Spleen (tissue), 11 donors: ENCODE measurements around the gene PPM1B. TPM values are rescaled to one million over a fixed set of nuclear protein-coding genes. Genes with fewer than 3 reads are reported as not detected.
"Not testable (repeated sequence)": the region's sequence is repeated elsewhere in the genome, so short reads cannot be mapped to it uniquely, and the experiment has no call there.

ENCODE experiments used
- DNase-seq: peaks from one replicate; pipeline ENCODE4 v3.0.0-alpha.2; 2020
- H3K27ac ChIP-seq, 8 donors: fragments of 200-600 bp; sonication (generic) in 7 of 8; 1 replicate in 4 of 8; 2 replicates in 4 of 8; pipeline versions ENCODE4 v1.5.0 to v1.8.0; 2016 to 2021; ENCODE audit warnings: inconsistent platforms in 4 of 8, mild to moderate bottlenecking in 4 of 8, moderate library complexity in 1 of 8
- H3K27me3 ChIP-seq, 7 donors: fragments of 200-600 bp; sonication (generic) in 6 of 7; replicated peaks in 1 of 7; 1 replicate in 4 of 7; 2 replicates in 3 of 7; pipeline versions ENCODE4 v1.5.0 to v1.8.0; 2016 to 2021; ENCODE audit warnings: inconsistent platforms in 3 of 7, mild to moderate bottlenecking in 1 of 7
- H3K36me3 ChIP-seq, 6 donors: fragments of 200-600 bp; sonication (generic) in 5 of 6; 1 replicate in 4 of 6; 2 replicates in 2 of 6; pipeline versions ENCODE4 v1.5.0 to v1.8.0; 2016 to 2021; ENCODE audit warnings: inconsistent platforms in 2 of 6
- H3K4me1 ChIP-seq, 6 donors: fragments of 200-600 bp; sonication (generic) in 5 of 6; 1 replicate in 3 of 6; 2 replicates in 3 of 6; pipeline versions ENCODE4 v1.5.0 to v1.8.0; 2016 to 2021; ENCODE audit warnings: inconsistent platforms in 3 of 6
- H3K4me3 ChIP-seq, 8 donors: fragments of 200-600 bp; sonication (generic) in 7 of 8; 1 replicate in 4 of 8; 2 replicates in 4 of 8; pipeline versions ENCODE4 v1.5.0 to v1.8.0; 2016 to 2021; ENCODE audit warnings: inconsistent platforms in 4 of 8, mild to moderate bottlenecking in 4 of 8, moderate library complexity in 2 of 8
- H3K9me3 ChIP-seq, 8 donors: fragments of 200-600 bp; sonication (generic) in 7 of 8; 1 replicate in 4 of 8; 2 replicates in 4 of 8; pipeline versions ENCODE4 v1.5.0 to v1.8.0; 2016 to 2021; ENCODE audit warnings: inconsistent platforms in 4 of 8
- POLR2A ChIP-seq, 3 donors: fragments of 450-650 bp; IDR thresholded peaks; one replicate each; pipeline ENCODE4 v1.5.1; 2017; ENCODE audit warnings: antibody characterized with exemption in 3 of 3, mild to moderate bottlenecking in 1 of 3
- POLR2AphosphoS5 ChIP-seq, 3 donors: sonication (generic); formaldehyde crosslinking; IDR thresholded peaks; one replicate each; pipeline ENCODE4 v1.5.1; 2017; ENCODE audit warnings: antibody characterized with exemption in 3 of 3
- WGBS, 5 donors: extraction: QIAGEN DNeasy Blood & Tissue Kit in 3 of 5; methylation state at CpG; one replicate each; pipeline versions ENCODE4 v1.1.5 to v1.1.7; 2013 to 2018; 5-methylcytosine and 5-hydroxymethylcytosine counted together
- intact Hi-C: fragments of 100-400 bp; cut with DNase I; formaldehyde crosslinking; loops from one replicate; pipeline ENCODE4 v1.15.0; 2023; ENCODE audit warnings: low total_unique reads
- polyA plus RNA-seq, 3 donors: library from polyadenylated mRNA; stranded (reverse); fragments of 200-250 nt; gene quantifications; one replicate each; pipeline ENCODE4 v1.2.1, GENCODE V29; 2013
- total RNA-seq, 7 donors: library from RNA; depleted of rRNA in 3 of 7; stranded (reverse); fragments of >200 nt in 3 of 7; fragmentation: NEBNext Ultra II Directional in 4 of 7; extraction: Animal tissue kit (Norgen Biotek cat#: 25700) in 4 of 7; gene quantifications; one replicate each; pipeline versions ENCODE4 v1.1.0 to v1.2.1, GENCODE V29; 2016 to 2021
- TF ChIP-seq, protein P1 (sequence below), 11 experiments: fragments of 200-600 bp in 7 of 11; fragments of 450-650 bp in 4 of 11; sonication (generic) in 4 of 11; IDR thresholded peaks in 8 of 11; conservative IDR thresholded peaks in 3 of 11; 1 replicate in 7 of 11; 2 replicates in 4 of 11; pipeline versions ENCODE4 v1.4.0 to v1.8.0; 2016 to 2021; ENCODE audit warnings: antibody characterized with exemption in 11 of 11, inconsistent platforms in 4 of 11, mild to moderate bottlenecking in 1 of 11
- donor health status: healthy with polysubstance abuse.
- donor health status: DM: no; HTN: no; CAD: no; lungs with moderate emphysema.
- donor health status: DM: no; HTN: no; CAD: no.
- donor health status: Bipolar disorder and iron deficiency.
- donor health status: healthy.
- donor health status: DM: no; HTN: no; CAD: no.
- donor health status: DM: yes; HTN: yes; CAD: no.

The PPM1B gene
- total and polyA plus RNA-seq, 10 donors = 21.9 to 86.3 (median 57.4) TPM

DNA sequence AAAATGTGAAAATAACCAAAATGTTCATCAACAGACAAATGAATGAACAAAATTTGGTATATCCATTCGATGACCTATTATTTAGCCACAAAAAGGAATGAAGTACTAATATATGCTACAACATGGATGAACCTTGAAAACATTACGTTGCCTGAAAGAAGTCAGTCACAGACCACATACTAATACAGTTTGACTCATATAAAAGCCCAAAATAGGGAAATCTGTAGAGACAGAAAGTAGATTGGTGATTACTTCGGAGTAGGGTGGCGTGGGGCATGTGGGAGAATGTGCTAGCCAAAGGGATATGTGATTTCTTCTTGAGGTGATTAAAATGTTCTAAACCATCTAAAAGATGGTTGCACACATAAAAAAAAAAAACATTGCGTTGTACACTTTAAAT lies 44.2 kb upstream of the PPM1B start:
- H3K4me1 ChIP-seq = peaks cover 0 to 16% (median 0%) of the 10 kb centered on the region in 6 donors
- no peaks in the 10 kb centered on the region for H3K36me3 ChIP-seq
- no peak for DNase-seq
- no peak overlapping the region for H3K27ac ChIP-seq
- 79 to 93% (median 84%) methylated on average over 5 of the region's 5 CpGs for WGBS, 5 donors
- H3K27me3 ChIP-seq = peaks cover 0 to 7% (median 0%) of the 10 kb centered on the region in 7 donors
- no peak overlapping the region for H3K4me3 ChIP-seq
- H3K9me3 ChIP-seq = no peaks in the 10 kb centered on the region
- intact Hi-C loops = no loop called here
- TF ChIP-seq, protein P1, sequence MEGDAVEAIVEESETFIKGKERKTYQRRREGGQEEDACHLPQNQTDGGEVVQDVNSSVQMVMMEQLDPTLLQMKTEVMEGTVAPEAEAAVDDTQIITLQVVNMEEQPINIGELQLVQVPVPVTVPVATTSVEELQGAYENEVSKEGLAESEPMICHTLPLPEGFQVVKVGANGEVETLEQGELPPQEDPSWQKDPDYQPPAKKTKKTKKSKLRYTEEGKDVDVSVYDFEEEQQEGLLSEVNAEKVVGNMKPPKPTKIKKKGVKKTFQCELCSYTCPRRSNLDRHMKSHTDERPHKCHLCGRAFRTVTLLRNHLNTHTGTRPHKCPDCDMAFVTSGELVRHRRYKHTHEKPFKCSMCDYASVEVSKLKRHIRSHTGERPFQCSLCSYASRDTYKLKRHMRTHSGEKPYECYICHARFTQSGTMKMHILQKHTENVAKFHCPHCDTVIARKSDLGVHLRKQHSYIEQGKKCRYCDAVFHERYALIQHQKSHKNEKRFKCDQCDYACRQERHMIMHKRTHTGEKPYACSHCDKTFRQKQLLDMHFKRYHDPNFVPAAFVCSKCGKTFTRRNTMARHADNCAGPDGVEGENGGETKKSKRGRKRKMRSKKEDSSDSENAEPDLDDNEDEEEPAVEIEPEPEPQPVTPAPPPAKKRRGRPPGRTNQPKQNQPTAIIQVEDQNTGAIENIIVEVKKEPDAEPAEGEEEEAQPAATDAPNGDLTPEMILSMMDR (IDR thresholded peaks at IDR 0.05 in 8 of 11, conservative IDR thresholded peaks at IDR 0.05 in 3 of 11) = no peak
- TF ChIP-seq POLR2A (IDR thresholded peaks at IDR 0.05) = no peak
- TF ChIP-seq POLR2AphosphoS5 (IDR thresholded peaks at IDR 0.05) = no peak

DNA sequence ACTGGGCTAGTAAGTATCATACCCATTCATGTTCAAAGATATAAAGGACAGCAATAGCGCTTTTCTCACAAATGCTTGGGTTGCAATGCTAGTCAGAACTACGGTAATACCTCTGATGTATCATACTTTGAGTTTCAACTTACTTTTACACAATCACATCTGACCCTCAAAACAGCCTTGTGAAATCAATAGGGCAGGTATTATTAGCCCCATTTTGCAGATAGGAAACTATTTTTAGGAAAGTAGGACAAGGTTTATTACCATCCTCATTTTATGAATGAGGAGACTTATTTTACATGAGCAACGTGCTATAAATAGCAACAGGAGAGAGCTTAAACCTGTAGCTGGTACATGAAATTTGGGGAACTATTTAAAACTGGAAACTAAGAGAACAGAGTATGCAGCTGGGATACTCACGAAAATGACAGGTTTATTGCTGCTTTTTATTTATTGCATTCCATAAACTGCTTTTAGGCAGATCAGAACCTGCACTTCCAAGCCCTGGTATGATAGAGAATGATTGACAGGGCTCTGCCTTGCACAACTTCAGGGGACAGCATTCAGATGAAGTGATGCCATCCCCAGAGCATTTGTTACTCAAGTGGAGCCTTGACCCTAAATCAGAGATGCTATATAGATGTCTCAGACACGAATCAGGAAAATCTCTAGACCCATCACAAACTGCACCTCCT lies 42.4 kb upstream of the PPM1B start:
- Histone ChIP-seq H3K27ac (no peak overlapping the region), H3K9me3 (peaks cover 0 to 4% (median 0%) of the 10 kb centered on the region in 8 donors), H3K27me3 (peaks cover 0 to 7% (median 0%) of the 10 kb centered on the region in 7 donors), H3K36me3 (no peaks in the 10 kb centered on the region), H3K4me3 (no peak overlapping the region), H3K4me1 (peaks cover 0 to under 1% (median 0%) of the 10 kb centered on the region in 6 donors)
- intact Hi-C loops = no loop called here
- no peak for DNase-seq
- TF ChIP-seq, protein P1 (IDR thresholded peaks at IDR 0.05 in 8 of 11, conservative IDR thresholded peaks at IDR 0.05 in 3 of 11) = no peak
- no peak for TF ChIP-seq POLR2AphosphoS5 (IDR thresholded peaks at IDR 0.05)
- no peak for TF ChIP-seq POLR2A (IDR thresholded peaks at IDR 0.05)
- 40 to 56% (median 42%) methylated on average over 5 of the region's 5 CpGs for WGBS, 5 donors

DNA sequence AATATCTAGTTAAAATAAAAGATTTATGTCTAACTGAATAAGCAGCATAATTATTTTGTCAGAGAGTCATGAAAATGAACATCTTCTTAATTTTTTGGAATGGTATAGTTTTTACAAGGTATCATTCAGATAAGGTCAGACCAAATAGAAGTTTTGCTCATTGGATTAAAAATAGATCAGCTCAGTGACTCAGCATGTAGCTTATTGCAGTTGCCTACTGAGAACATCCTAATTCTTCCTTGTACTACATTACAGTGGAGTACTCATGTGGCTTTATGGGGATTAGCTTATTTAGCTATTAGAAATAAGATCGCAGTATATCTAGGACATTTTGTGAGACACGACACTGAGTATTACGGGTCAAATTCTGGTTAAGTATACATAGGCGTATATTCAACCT lies 38.2 kb upstream of the PPM1B start:
- Histone ChIP-seq H3K4me3 (no peak overlapping the region), H3K4me1 (no peaks in the 10 kb centered on the region), H3K27ac (no peak overlapping the region), H3K27me3 (no peaks in the 10 kb centered on the region), H3K9me3 (peaks cover 0 to 10% (median 0%) of the 10 kb centered on the region in 8 donors), H3K36me3 (no peaks in the 10 kb centered on the region)
- intact Hi-C loops = no loop called here
- TF ChIP-seq, protein P1 (IDR thresholded peaks at IDR 0.05 in 8 of 11, conservative IDR thresholded peaks at IDR 0.05 in 3 of 11) = no peak
- TF ChIP-seq POLR2AphosphoS5 (IDR thresholded peaks at IDR 0.05) (no peak), POLR2A (IDR thresholded peaks at IDR 0.05) (no peak)
- 68 to 96% (median 83%) methylated on average over 4 of the region's 4 CpGs for WGBS, 5 donors
- DNase-seq = no peak

DNA sequence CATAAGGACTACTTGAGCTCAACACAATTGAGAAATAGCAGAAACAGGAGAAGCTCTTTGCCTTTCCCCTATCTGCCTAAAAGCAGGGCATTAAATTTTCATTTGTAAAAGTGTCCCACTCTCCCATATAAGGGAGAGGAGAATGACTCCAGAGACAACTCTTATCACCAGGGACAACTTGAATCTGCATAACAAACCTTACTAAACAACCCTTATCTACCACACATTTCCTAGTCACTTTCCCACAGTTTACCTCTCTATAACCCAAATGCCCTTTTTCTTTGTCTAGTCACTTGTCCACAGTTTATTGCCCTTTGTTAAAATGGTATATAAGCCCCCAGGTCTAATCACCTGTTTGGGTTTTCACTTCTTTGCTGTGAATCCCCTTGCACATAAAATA lies 37.5 kb upstream of the PPM1B start:
- Histone ChIP-seq H3K27ac (no peak overlapping the region), H3K9me3 (peaks cover 0 to 10% (median 0%) of the 10 kb centered on the region in 8 donors), H3K27me3 (no peaks in the 10 kb centered on the region), H3K36me3 (no peaks in the 10 kb centered on the region), H3K4me1 (no peaks in the 10 kb centered on the region), H3K4me3 (no peak overlapping the region)
- intact Hi-C loops = no loop called here
- TF ChIP-seq, protein P1 (IDR thresholded peaks at IDR 0.05 in 8 of 11, conservative IDR thresholded peaks at IDR 0.05 in 3 of 11) = no peak
- TF ChIP-seq POLR2A (IDR thresholded peaks at IDR 0.05) (no peak), POLR2AphosphoS5 (IDR thresholded peaks at IDR 0.05) (no peak)
- no peak for DNase-seq

DNA sequence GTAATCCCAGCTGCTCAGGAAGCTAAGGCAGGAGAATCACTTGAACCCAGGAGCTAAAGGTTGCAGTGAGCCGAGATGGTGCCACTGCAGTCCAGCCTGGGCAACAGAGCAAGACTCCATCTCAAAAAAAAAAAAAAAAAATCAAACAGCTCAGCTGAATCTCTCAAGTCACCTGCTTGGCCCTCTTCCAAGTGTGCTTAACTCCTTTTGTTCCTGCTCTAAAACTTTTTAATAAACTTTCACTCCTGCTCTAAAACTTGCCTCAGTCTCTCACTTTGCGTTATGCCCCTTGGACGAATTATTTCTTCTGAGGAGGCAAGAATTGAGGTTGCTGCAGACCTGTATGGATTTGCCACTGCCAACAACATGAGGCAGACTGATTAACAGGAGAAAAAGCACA lies 35.1 kb upstream of the PPM1B start:
- WGBS, 5 donors = 85 to 96% (median 94%) methylated on average over 3 of the region's 3 CpGs
- intact Hi-C loops, H3K9me3 ChIP-seq, H3K27me3 ChIP-seq, H3K4me1 ChIP-seq, H3K36me3 ChIP-seq, DNase-seq, H3K27ac ChIP-seq, H3K4me3 ChIP-seq: not testable (repeated sequence)
